Left cardiac atrium (tissue), 4 donors: ENCODE measurements around the gene GAS2L3. TPM values are rescaled to one million over a fixed set of nuclear protein-coding genes. Genes with fewer than 3 reads are reported as not detected.
"Not testable (repeated sequence)": the region's sequence is repeated elsewhere in the genome, so short reads cannot be mapped to it uniquely, and the experiment has no call there.

ENCODE experiments used
- ATAC-seq, 2 donors: fragments of 200-7000 bp; cut with Tn5 transposase; one replicate each; pipeline ENCODE4 v1.9.1; 2020; ENCODE audit warnings: mild to moderate bottlenecking in 2 of 2, moderate library complexity in 2 of 2
- DNase-seq: peaks from one replicate; pipeline ENCODE4 v3.0.0-alpha.2; 2020
- intact Hi-C, 2 donors: fragments of 100-400 bp; cut with DNase I; formaldehyde crosslinking; loops; one replicate each; pipeline versions ENCODE4 v1.14.1 to v1.15.1; 2022 to 2023
- long read RNA-seq: library from polyadenylated mRNA; unstranded; transcript quantifications from one replicate; pipeline ENCODE4 v2.0.0, GENCODE V29; 2021
- total RNA-seq, 2 donors: library from RNA; stranded (reverse); fragmentation: NEBNext Ultra II Directional; extraction: Animal tissue kit (Norgen Biotek cat#: 25700); gene quantifications; one replicate each; pipeline ENCODE4 v1.2.1, GENCODE V29; 2021
- donor health status: DM: no; HTN: yes; CAD: no.
- donor health status: DM: no; HTN: yes; CAD: no; lungs with severe emphysema.
- donor health status: DM: yes; HTN: yes; CAD: no.
- donor health status: Dilated cardiomyopathy.

GAS2L3 gene
- 1 to 10 TPM; 4.0 to 5.5 TPM for total RNA-seq
- long read RNA-seq = 0 reads

DNA sequence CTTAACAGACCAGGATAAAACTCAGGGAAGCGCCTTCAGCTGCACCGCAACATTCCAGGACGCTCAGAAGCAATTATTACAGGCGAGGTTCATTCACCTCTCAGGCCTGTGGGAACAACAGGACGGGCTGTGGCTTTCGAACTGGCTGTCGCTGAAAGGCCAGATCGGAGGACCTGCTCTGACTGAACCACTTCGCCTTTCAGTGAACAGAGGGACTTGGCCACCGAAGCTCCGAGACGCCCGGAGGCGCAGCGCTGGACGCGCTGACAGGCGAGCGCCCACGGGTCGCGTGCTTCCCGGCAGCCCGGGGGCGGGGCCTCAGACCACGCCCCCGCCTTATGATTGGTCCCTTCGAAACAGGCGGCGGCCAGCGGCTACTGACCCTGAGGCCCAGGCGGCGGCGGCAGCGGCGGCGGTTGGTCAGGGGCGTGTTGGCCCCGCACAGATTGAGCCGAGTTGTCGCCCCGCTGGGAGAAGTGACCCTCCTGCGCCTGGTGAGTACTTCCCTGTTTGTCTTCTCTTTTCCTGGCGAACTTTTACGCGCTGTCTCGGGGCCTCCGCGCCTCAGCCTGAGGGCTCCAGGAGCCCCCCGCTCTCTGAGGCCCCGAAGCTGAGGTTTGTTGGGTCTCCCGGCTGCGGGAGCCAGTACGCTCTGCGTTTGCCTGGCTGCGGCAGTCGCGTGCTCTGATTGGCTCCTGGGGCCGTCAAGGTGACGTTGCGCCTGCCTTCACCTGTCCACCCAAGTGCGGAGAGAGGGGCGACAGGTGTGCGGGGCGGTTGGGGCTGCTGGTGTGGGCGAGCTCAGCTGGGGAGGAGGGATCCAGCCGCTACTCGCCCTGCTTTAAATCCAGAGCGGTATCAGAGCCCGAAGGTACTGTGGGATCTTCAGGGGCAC is at the start of gene GAS2L3:
Gene GAS2L3 (plus strand): TSS at position 393 of the 895 bp plus-strand sequence. CDS start 21,221 bp downstream, outside the sequence.
- intact Hi-C loops = no loop called here
- ATAC-seq (peak; percentile 99), DNase-seq (peak; percentile 92)

DNA sequence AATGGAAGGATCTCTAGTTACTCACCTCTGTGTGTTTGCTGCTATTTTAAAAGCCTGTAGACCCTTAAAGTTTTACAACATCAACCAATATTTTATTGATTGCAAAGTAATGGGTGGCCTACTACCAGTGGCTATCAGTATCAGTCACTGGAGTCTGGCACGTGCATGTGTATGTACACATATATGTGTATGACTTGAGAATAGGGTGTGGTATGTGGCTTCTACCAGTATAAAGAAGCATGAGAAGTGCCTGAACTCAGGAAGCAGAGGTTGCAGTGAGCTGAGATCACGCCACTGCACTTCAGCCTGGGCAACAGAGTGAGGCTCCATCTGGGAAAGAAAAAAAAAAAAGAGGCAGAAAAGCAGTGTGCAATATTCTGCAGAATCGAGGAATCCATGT is 45.5 kb upstream of the GAS2L3 start:
- ATAC-seq = no peak
- intact Hi-C loops = no loop called here
- DNase-seq = no peak

GRCh38 chr12:100528471-100529127 is 44.9 kb upstream of the GAS2L3 start:
- intact Hi-C loops = no loop called here
- DNase-seq (no peak), ATAC-seq (no peak)

DNA sequence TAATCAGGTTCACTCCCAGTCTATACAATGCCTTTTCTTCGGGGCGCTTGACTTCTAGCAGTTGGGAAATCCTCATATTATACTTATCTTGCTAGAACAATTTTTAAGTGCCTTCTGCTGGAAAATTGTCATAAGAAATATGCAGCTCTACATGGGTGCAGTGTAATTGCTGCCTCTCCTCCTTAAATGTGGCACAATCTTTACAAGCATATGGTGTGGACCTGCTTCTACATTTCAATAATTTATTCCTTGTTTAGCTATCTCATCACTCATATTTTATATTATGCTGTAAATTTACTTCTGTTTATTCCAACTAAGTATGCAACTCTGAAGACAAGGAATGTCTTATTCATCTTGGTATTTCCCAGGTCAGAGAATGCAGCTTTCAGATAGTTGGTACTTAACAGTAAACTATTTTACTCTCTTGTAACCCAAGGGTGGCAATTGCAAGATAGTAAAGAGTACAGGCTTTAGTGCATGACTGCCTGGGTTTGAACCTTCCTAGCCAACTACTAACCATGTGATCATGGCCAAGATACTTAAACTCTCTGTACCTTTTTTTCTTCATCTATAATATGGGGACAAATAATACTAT is 43.6 kb upstream of the GAS2L3 start:
- DNase-seq = no peak
- ATAC-seq = no peak
- intact Hi-C loops = no loop called here

- intact Hi-C loops = no loop called here
- ATAC-seq = no peak
These were observed 40.1 kb upstream of the GAS2L3 start for GRCh38 chr12:100533376-100533775.

DNA sequence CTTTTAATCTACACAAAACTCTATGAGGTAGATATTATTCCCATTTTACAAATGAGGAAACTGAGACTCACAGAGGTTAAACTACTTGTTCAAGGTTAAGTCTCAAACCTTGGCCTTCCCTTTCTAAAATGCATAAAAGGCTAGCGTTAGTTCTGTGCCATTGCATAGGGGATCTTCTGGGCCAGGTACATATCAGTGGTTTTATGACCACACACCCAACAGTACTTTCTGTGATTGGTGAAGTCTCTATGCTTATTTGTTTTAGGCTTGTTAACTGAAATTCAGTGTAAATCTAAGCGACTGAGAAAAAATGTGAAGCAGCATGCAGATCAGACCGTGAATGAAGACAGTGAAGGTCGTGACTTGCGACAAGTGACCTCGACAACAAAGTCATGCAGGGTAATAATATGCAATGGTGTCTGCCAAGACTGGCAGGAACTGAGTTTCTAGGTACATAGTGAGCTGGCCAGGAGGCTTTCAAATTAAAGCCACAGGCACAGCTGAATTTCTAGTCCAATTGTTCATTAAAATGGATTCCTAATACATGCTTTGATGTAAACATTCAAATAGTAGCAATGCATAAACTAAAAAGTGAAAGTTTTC is 38.8 kb upstream of the GAS2L3 start:
- DNase-seq = no peak
- no peak for ATAC-seq

More at GRCh38 chr12:100533376-100533775, 40.1 kb upstream of the GAS2L3 start:
- DNase-seq = no peak

DNA sequence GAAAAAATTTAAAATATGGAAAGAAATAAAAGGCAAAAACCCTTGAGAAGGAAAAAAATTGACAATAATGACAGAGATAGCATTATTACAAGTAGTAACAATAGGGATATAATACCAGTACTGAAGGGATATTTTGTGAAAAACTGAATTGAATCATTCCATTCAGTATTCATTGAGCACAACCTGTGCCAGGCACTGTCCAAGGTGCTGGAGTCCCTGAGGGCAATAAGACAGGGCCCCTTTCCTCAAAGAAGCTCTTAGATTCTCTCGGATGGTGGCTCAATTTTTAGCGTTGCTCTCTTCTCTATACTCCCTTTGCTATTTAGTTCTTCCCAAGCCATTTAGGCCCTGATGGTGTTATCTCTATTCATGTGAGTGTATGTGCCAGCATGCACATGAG is 34.3 kb upstream of the GAS2L3 start:
- no peak for ATAC-seq
- DNase-seq = no peak
- intact Hi-C loops = no loop called here

More for the DNA sequence above, 38.8 kb upstream of the GAS2L3 start:
- intact Hi-C loops = no loop called here

- ATAC-seq (no peak), DNase-seq (no peak)
- intact Hi-C loops = no loop called here
These were observed 29.3 kb upstream of the GAS2L3 start for GRCh38 chr12:100544165-100544564.

DNA sequence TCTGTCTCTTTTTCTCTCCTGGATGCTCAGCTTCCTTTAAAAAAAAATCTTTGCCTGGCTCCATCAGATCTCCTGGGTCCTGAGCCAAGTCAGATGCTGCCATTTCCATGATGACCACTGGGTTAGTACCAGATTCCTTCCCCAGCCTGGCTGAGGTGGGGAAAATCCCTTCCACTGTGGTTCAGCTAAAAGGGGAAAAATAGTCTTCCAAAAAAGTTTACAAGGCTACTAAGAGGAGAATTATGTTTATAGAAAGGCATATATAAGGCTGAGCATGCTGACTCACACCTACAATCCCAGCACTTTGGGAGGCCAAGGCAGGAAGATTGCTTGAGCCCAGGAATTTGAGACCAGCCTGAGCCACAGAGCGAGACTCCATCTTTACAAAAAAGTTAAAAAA is 28.4 kb upstream of the GAS2L3 start:
- ATAC-seq = no peak
- intact Hi-C loops = no loop called here
- no peak for DNase-seq

DNA sequence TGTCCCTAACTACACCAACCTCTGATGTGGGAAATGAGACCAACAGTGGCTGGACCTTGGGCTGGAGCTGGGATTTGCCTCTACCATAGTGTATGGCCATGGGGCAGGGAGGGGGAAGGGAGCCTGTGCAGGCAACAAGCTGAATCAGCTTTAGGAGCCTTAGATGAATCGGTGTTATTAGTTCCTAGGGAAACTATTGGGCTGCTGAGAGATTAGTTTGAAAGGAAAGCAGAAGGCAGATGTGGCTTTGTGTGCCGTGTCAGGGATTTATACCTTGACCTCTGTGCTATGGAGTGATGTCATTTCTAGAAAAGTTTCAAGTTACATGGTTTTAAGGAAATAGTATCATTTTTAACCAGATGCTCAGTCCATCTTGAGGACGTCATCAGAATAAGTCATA is 19.5 kb upstream of the GAS2L3 start:
- no peak for ATAC-seq
- DNase-seq = no peak
- intact Hi-C loops = loop anchor here (2.0 to 10.0 kb wide), 3 partner anchors 207 to 319 kb away; no protein-coding TSS in a partner anchor

DNA sequence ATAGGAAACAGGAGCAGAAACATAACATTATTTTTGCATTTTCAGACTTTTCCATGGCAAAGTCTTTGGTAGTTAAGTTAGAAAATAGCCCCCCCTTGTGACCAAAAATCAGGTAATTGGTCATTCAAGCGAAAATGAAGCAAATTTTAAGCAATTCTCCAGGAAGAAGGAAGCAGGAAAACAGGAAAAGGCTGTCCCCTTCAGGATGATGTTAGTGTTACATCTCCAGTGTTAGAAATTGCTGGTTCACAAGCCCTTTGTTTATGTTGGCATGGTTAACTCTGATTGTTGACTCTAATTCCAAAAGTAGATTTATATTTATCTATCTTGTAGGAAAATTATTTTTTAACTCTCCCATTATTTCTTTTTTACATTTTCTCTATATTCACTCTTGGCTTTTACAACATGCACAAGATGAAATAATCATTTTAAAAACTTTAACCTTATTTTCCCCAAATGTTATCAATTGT is 18.8 kb upstream of the GAS2L3 start:
- intact Hi-C loops = loop anchor here (2.0 to 10.0 kb wide), 3 partner anchors 207 to 320 kb away; no protein-coding TSS in a partner anchor
- no peak for DNase-seq

GRCh38 chr12:100555722-100556121 is 17.8 kb upstream of the GAS2L3 start:
- DNase-seq = no peak
- intact Hi-C loops = loop anchor here (2.0 to 10.0 kb wide), 2 partner anchors 321 kb away; no protein-coding TSS in a partner anchor
- peak; percentile 89 to 90 for ATAC-seq

More for the DNA sequence above, 18.8 kb upstream of the GAS2L3 start:
- peak; percentile 77 to 80 for ATAC-seq

GRCh38 chr12:100557357-100557756 is 16.1 kb upstream of the GAS2L3 start:
- intact Hi-C loops = loop anchor here in 1 of 2 donors (10.0 kb wide), 1 partner anchor 323 kb away; no protein-coding TSS in a partner anchor
- DNase-seq (no peak), ATAC-seq (no peak)

DNA sequence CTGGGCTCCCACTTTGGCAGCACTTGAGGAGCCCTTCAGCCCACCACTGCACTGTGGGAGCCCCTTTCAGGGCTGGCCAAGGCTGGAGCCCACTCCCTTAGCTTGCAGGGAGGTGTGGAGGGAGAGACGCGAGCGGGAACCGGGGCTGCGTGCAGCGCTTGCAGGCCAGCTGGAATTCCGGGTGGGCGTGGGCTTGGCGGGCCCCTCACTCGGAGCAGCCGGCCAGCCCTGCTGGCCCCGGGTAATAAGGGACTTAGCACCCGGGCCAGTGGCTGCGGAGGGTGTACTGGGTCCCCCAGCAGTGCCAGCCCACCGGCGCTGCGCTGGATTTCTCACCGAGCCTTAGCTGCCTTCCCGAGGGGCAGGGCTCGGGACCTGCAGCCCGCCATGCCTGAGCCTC is 14.2 kb upstream of the GAS2L3 start:
- intact Hi-C loops = loop anchor here in 1 of 2 donors (10.0 kb wide), 1 partner anchor 324 kb away; no protein-coding TSS in a partner anchor
- DNase-seq, ATAC-seq: not testable (repeated sequence)

GRCh38 chr12:100564090-100564489 is 9.4 kb upstream of the GAS2L3 start:
- peak in 1 of 2 donors; percentile 40 for ATAC-seq
- intact Hi-C loops = no loop called here
- DNase-seq = no peak

- no peak for DNase-seq
- intact Hi-C loops = no loop called here
- no peak for ATAC-seq
These were observed 8.5 kb upstream of the GAS2L3 start for GRCh38 chr12:100564905-100565467.

DNA sequence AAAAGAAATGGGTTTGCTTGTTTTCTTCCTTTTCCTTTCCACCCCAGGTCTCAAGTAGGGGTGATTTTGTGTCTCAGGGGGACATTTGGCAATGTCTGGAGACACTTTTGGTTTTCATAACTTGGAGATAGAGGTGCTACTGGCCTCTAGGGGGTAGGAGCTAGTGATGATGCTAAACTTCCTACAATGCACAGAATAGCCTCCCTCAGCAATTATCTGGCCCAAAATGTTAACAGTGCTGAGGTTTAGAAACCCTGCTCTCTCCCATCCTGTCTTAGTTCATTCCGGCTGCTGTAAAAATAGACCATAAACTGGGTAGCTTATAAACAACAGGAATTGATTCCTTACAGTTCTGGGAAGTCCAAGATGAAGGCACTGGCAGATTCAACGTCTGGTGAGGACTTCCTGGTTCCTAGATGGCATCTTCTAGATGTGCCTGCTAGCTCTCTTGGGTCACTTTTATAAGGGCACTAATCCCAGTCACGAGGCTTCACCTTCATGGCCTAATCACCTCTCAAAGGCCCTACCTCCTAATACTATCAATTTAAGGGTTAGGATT is 7.4 kb upstream of the GAS2L3 start:
- ATAC-seq (peak in 1 of 2 donors; percentile 26), DNase-seq (no peak)
- intact Hi-C loops = no loop called here

DNA sequence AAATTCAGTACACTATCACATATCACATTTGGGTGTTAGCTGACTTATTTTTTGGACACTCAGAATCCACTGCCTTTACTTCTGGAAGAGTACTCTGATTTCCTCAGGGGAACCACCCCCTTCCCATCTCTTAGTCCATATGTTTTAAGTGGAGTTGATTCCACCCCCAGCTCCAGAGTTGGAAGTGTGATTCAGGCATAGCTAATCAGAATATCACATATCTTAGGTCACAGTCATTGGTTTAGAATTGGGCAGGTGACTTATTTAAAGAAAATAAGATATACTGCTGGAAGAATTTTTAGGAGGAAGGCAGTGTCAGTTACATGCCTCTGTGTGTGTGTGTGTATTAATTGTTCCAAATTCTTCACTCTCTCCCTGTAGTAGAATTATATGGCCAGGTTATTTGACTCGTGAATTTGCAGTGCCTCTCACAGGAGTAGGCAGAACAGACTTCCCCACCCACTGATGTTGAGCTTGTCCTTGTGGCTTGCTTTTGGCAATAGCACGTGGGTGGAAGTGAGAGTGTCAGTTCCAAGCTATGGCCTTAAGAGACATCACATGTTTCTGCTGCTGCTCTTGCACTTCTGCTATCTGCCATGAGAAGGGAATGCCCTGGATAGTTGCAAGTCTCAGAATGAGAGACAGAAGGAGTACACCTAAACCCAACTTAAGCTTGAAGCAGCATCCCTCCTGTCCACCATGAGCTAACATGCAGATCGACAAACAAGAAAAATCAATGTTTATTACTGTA is 6.4 kb upstream of the GAS2L3 start:
- ATAC-seq = peak; percentile 68 to 87
- no peak for DNase-seq

More for the DNA sequence above, 6.4 kb upstream of the GAS2L3 start:
- intact Hi-C loops = no loop called here
